NB4 (cell line): ENCODE data around the gene MSI2.

ENCODE experiments used
- DNase-seq: peaks from one replicate; pipeline ENCODE4 v3.0.0; 2010; ENCODE audit warnings: low read depth
- H3K4me3 ChIP-seq: one replicate; pipeline ENCODE4 v1.5.1; 2011; ENCODE audit warnings: mild to moderate bottlenecking, low read depth, low read length, moderate library complexity
- CTCF ChIP-seq: IDR thresholded peaks from one replicate; pipeline ENCODE4 v1.5.1; 2012; ENCODE audit warnings: low read depth, low read length
- MAX ChIP-seq: IDR thresholded peaks from 2 replicates; pipeline ENCODE4 v1.6.1; 2011; ENCODE audit warnings: low read depth, low read length
- MYC ChIP-seq: IDR thresholded peaks from 2 replicates; pipeline ENCODE4 v1.6.1; 2011; ENCODE audit warnings: low read depth, low read length
- POLR2A ChIP-seq: IDR thresholded peaks from 2 replicates; pipeline ENCODE4 v1.6.1; 2011; ENCODE audit warnings: mild to moderate bottlenecking; ENCODE audit not compliant: insufficient read length; ENCODE audit errors: extremely low read depth

Gene MSI2

GRCh38 chr17:57456622-57457021 is 200.3 kb downstream of the MSI2 start:
- DNase-seq = no peak
- TF ChIP-seq CTCF = no peak
- TF ChIP-seq POLR2A = no peak
- no peak for TF ChIP-seq MAX
- H3K4me3 ChIP-seq = no peak overlapping the region

GRCh38 chr17:57457188-57457587 is 200.9 kb downstream of the MSI2 start:
- no peak for DNase-seq
- TF ChIP-seq MAX (no peak), CTCF (no peak), POLR2A (no peak), MYC (no peak)
- H3K4me3 ChIP-seq = no peak overlapping the region

- H3K4me3 ChIP-seq = no peak overlapping the region
- TF ChIP-seq CTCF (no peak), MYC (no peak), POLR2A (no peak), MAX (no peak)
Measured at GRCh38 chr17:57458718-57459285, 202.5 kb downstream of the MSI2 start.

GRCh38 chr17:57459286-57459915 is 203.1 kb downstream of the MSI2 start:
- no peak overlapping the region for H3K4me3 ChIP-seq
- DNase-seq = no peak
- TF ChIP-seq CTCF (no peak), MAX (no peak), MYC (no peak), POLR2A (no peak)

More at GRCh38 chr17:57458718-57459285, 202.5 kb downstream of the MSI2 start:
- no peak for DNase-seq

GRCh38 chr17:57461082-57461481 is 204.8 kb downstream of the MSI2 start:
- TF ChIP-seq MAX (no peak), CTCF (no peak), POLR2A (no peak), MYC (no peak)
- H3K4me3 ChIP-seq = no peak overlapping the region
- peak; percentile 59 for DNase-seq
